SK-N-SH treated with all-trans-retinoic acid at 6 μM for 48 hours (cell line): ENCODE data around the gene DDI1.

ENCODE experiments used
- ZC3H10 ChIP-seq: fragments of 250-450 bp; sonication (Bioruptor Pico); IDR thresholded peaks from 2 replicates; pipeline ENCODE4 v1.5.1; 2021; ENCODE audit warnings: mild to moderate bottlenecking, moderate library complexity
- ZFP3 ChIP-seq: fragments of 250-450 bp; sonication (Bioruptor Pico); IDR thresholded peaks from 2 replicates; pipeline ENCODE4 v1.5.0; 2020; ENCODE audit warnings: mild to moderate bottlenecking, moderate library complexity
- TF ChIP-seq, protein P1 (sequence below): fragments of 250-450 bp; sonication (Bioruptor Pico); IDR thresholded peaks from 2 replicates; pipeline ENCODE4 v1.8.0; 2020; ENCODE audit warnings: mild to moderate bottlenecking, moderate library complexity, borderline replicate concordance

DNA sequence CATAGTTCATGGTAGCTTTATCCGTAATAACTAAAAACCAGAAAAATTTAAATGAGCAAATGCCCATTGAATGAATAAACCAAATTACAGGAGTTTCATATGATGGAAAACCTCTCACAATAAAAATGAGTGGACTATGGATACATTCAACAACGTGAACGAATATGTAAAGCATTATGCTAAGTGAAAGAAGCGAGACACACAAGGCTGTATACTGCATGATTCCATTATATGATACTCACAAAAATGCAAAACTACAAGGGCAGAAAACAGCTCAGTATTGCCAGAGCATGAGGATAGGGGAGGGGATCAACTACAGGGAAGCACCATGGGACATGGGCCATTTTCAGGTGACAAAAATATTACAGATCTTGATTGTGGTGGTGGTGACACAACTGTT is 22.2 kb downstream of the DDI1 start:
- TF ChIP-seq, protein P1, sequence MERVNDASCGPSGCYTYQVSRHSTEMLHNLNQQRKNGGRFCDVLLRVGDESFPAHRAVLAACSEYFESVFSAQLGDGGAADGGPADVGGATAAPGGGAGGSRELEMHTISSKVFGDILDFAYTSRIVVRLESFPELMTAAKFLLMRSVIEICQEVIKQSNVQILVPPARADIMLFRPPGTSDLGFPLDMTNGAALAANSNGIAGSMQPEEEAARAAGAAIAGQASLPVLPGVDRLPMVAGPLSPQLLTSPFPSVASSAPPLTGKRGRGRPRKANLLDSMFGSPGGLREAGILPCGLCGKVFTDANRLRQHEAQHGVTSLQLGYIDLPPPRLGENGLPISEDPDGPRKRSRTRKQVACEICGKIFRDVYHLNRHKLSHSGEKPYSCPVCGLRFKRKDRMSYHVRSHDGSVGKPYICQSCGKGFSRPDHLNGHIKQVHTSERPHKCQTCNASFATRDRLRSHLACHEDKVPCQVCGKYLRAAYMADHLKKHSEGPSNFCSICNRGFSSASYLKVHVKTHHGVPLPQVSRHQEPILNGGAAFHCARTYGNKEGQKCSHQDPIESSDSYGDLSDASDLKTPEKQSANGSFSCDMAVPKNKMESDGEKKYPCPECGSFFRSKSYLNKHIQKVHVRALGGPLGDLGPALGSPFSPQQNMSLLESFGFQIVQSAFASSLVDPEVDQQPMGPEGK (CRISPR knock-in tag), result no peak
- TF ChIP-seq ZFP3, result no peak
- no peak for TF ChIP-seq ZC3H10 (CRISPR knock-in tag)
